GM19372 (cell line): ENCODE results near the gene SETD2.

Experiments used
- ATAC-seq: cut with Tn5 transposase; IDR thresholded peaks from one replicate; pipeline ENCODE4 v1.9.1; 2021; ENCODE audit warnings: mild to moderate bottlenecking, low read depth, moderate library complexity; ENCODE audit not compliant: unreplicated experiment

SETD2 gene

GRCh38 chr3:46970391-46971091, 193.4 kb downstream of the SETD2 start:
- ATAC-seq, result no peak

DNA sequence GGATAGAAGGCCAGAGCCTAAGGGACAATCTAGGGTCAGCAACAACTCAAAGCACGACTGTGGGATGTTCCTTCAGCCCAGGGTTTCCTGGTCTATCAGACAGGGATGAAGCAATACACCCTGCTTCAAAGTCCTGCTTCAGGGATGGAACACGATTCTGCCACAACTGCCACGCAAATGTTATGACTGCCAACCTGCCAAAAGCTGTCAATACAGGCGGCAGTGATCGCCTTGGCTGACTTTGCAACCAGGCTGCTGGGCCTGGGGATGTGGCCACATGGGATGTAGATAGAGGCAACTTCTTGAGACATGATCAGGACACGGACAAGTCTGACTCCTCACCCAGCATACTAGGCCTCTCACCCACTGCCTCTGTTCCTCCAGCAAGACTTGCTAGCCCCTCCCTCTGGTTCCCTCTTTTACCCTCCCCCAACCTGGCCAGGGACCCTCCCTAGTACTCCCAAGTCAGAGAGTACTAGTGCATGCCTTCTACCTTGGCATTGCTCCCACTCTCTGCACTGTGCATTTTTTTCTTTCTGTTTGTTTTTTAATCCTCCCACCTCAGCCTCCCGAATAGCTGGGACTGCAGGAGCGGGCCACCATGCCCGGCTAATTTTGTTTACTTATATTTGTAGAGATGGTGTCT, 195.0 kb downstream of the SETD2 start:
- no peak for ATAC-seq

DNA sequence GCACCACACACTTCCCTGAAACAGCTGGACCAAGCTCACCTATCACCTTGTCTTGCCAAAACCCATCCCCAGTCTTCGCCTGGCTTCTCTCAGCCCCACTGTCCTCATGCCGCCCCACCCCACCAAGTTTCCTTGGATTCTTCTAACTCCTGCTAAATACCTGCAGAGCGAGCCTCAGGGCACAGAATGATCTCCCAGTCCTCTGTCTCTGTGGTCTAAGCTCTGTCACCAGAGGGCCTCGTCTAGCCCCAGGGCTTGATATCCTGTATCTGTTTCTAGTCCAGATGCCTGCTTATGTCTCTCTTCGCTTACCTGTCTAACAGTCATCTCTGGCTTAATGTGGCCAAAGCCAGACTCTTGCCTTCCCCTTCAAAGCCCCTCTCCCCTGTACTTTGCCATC, 197.1 kb downstream of the SETD2 start:
- no peak for ATAC-seq
